Ascending aorta (tissue), 2 donors: ENCODE results near the gene PDE8B. TPM values are rescaled to one million over a fixed set of nuclear protein-coding genes. Genes with fewer than 3 reads are reported as not detected.

Experiments used
- DNase-seq, 2 donors: peaks; one replicate each; pipeline ENCODE4 v3.0.0-alpha.2; 2019; ENCODE audit warnings: low spot score in 2 of 2
- H3K27ac ChIP-seq, 2 donors: fragments of 200-600 bp; sonication (generic); one replicate each; pipeline ENCODE4 v1.5.1; 2016 to 2017; ENCODE audit warnings: mild to moderate bottlenecking in 1 of 2
- H3K27me3 ChIP-seq: fragments of 200-600 bp; sonication (generic); one replicate; pipeline ENCODE4 v1.5.1; 2017
- H3K36me3 ChIP-seq, 2 donors: fragments of 200-600 bp; sonication (generic); one replicate each; pipeline ENCODE4 v1.5.1; 2016
- H3K4me1 ChIP-seq, 2 donors: fragments of 200-600 bp; sonication (generic); one replicate each; pipeline ENCODE4 v1.5.1; 2016 to 2017; ENCODE audit warnings: mild to moderate bottlenecking in 1 of 2
- H3K4me3 ChIP-seq, 2 donors: fragments of 200-600 bp; sonication (generic); one replicate each; pipeline ENCODE4 v1.5.1; 2016 to 2017; ENCODE audit warnings: mild to moderate bottlenecking in 1 of 2
- H3K9me3 ChIP-seq, 2 donors: fragments of 200-600 bp; sonication (generic); one replicate each; pipeline ENCODE4 v1.5.1; 2016
- CTCF ChIP-seq, 3 experiments: fragments of 200-600 bp in 2 of 3; fragments of 450-650 bp in 1 of 3; sonication (generic) in 2 of 3; IDR thresholded peaks; one replicate each; pipeline ENCODE4 v1.5.1; 2016 to 2019; ENCODE audit warnings: antibody characterized with exemption in 3 of 3, mild to moderate bottlenecking in 1 of 3, moderate library complexity in 1 of 3
- intact Hi-C: fragments of 100-400 bp; cut with DNase I; formaldehyde crosslinking; loops from one replicate; pipeline ENCODE4 v1.15.1; 2023
- total RNA-seq: library from RNA; depleted of rRNA; stranded (reverse); fragments of >200 nt; gene quantifications from one replicate; pipeline ENCODE4 v1.1.0, GENCODE V29; 2016

PDE8B gene
- total RNA-seq, 1 donor from 2014 or later: 28.1 TPM

DNA sequence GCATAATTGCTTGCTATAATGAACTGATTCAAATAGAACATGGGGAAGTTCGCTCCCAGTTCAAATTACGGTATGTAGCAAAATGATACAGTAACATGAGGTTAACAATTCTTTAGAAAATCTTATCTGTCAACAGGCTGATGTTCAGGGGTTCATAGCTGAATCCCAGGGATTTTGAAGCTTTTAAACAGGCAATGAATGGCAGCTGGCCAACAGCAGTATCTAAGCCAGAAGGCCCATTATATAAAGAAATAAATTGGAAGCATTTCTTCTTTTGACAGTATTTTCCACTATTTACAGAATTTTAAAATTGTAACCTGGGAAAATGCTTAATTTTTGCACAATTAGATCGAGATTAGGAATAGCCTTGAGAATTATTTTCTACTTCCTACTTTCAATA is 126.8 kb downstream of the PDE8B start:
- H3K27ac ChIP-seq: no peak overlapping the region
- TF ChIP-seq CTCF (IDR thresholded peaks at IDR 0.05): no peak
- H3K4me1 ChIP-seq: peaks cover 0 to 4% of the 10 kb centered on the region in 2 donors
- intact Hi-C loops: no loop called here
- no peaks in the 10 kb centered on the region for H3K9me3 ChIP-seq
- no peaks in the 10 kb centered on the region for H3K27me3 ChIP-seq
- H3K4me3 ChIP-seq: no peak overlapping the region
- DNase-seq: no peak
- H3K36me3 ChIP-seq: peaks cover 0 to 2% of the 10 kb centered on the region in 2 donors

DNA sequence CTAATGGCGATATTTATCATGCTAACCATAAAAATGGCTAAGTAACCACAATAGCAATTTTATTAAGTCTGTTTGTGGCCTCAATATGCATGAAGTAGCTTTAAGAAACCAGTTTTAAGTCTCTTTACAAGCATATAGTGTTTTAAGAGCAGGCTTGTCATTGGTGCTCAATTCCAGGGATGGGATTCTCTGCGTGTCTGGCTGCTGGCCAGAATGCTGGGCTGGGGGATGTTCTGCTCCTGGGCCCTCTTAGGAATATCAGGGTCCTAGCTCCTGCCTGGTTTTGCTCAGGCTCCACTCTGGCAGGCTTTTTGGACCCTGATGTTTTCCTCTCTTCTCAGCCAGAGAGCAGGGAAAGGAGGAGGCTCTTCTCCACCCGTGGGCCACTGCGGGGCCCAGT is 127.2 kb downstream of the PDE8B start:
- no peaks in the 10 kb centered on the region for H3K9me3 ChIP-seq
- intact Hi-C loops: no loop called here
- H3K4me1 ChIP-seq: peaks cover 0 to 4% of the 10 kb centered on the region in 2 donors
- no peaks in the 10 kb centered on the region for H3K27me3 ChIP-seq
- TF ChIP-seq CTCF (IDR thresholded peaks at IDR 0.05): no peak
- peaks cover 0 to 2% of the 10 kb centered on the region in 2 donors for H3K36me3 ChIP-seq
- no peak overlapping the region for H3K4me3 ChIP-seq
- no peak overlapping the region for H3K27ac ChIP-seq
- no peak for DNase-seq

DNA sequence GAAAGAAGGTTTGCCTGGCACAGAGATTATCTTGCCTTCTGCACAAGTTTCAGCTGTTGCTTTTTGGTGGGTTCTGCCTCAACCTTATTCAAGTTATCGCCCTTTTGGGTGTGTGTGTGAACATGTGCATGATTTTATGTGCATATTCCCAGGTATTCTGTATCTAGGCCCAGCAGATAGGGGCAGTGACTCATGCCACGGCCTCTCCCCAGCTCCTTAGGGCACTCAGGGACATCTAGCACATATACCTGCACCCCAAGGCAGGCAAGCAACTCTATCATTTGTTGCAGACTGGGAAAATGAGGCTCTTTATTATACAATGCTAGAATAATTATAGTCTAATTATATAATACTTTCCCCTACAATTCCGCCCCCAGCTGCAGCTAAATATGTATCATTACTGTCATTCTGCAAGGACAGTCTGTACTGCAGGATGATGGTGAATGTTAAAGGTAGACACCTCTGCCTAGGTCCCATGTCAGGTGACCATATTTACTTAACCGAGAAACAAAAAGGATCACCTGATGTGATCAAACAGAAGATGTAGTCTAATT is 128.9 kb downstream of the PDE8B start:
- intact Hi-C loops: no loop called here
- Histone ChIP-seq H3K27ac (no peak overlapping the region), H3K27me3 (no peaks in the 10 kb centered on the region), H3K4me3 (no peak overlapping the region), H3K36me3 (peaks cover 0 to 2% of the 10 kb centered on the region in 2 donors), H3K4me1 (no peaks in the 10 kb centered on the region), H3K9me3 (no peaks in the 10 kb centered on the region)
- no peak for TF ChIP-seq CTCF (IDR thresholded peaks at IDR 0.05)
- DNase-seq: no peak

- H3K27me3 ChIP-seq: no peaks in the 10 kb centered on the region
- intact Hi-C loops: no loop called here
- no peak overlapping the region for H3K4me3 ChIP-seq
- H3K27ac ChIP-seq: no peak overlapping the region
- peaks cover 3 to 21% of the 10 kb centered on the region in 2 donors for H3K36me3 ChIP-seq
- no peak for DNase-seq
- TF ChIP-seq CTCF (IDR thresholded peaks at IDR 0.05): no peak
- no peaks in the 10 kb centered on the region for H3K9me3 ChIP-seq
- no peaks in the 10 kb centered on the region for H3K4me1 ChIP-seq
These were observed 132.7 kb downstream of the PDE8B start for GRCh38 chr5:77343165-77343564.

DNA sequence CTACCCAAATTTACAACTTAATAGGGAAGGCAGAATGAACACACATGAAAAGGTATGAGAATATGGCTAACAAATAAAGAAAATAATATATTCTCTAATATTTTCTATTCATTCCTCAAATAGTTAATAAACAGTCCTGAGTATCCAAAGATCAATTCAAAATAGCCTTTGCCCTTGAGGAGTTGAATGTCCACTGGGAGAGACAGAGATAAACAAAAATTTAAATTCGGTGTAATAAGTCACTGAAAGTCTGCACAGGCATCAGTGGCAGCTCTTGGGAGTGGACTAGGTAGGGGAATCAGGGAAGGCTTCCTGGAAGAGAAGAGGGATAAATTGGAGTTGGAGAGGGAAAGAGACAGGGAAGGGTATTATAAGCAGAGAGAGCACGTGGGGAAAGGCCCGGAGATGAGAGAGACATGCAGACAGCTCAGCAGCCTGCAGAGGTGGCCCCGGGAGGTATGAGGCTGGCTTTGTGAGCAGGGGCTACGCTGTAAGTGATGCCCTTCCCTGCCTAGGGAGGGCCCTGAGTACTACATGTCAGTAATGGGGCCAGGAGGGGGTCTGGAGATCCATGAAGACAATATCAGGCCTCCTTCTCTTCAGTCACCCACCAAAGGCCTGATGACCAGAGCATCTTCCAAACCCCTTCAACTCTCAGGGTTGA is 137.1 kb downstream of the PDE8B start:
- no peak for DNase-seq
- Histone ChIP-seq H3K9me3 (no peaks in the 10 kb centered on the region), H3K36me3 (peaks cover 3 to 21% of the 10 kb centered on the region in 2 donors), H3K27me3 (no peaks in the 10 kb centered on the region), H3K4me1 (no peaks in the 10 kb centered on the region), H3K4me3 (no peak overlapping the region), H3K27ac (no peak overlapping the region)
- TF ChIP-seq CTCF (IDR thresholded peaks at IDR 0.05): no peak
- intact Hi-C loops: no loop called here
